Hematopoietic multipotent progenitor cell treated with erythropoietin and hydrocortisone succinate and interleukin-3 and kit ligand, for 8 days (in vitro differentiated cells): ENCODE data around the gene ZNF771.
A peak's percentile ranks its signal among the peaks of the same experiment; 100 is the strongest.
"Not testable (repeated sequence)": the region's sequence is repeated elsewhere in the genome, so short reads cannot be mapped to it uniquely, and the experiment has no call there.

Experiments
- DNase-seq: peaks from one replicate; pipeline ENCODE4 v3.0.0-alpha.2; 2015

ZNF771 gene

GRCh38 chr16:30438835-30439234 is 31.4 kb downstream of the ZNF771 start:
- DNase-seq: no peak

DNA sequence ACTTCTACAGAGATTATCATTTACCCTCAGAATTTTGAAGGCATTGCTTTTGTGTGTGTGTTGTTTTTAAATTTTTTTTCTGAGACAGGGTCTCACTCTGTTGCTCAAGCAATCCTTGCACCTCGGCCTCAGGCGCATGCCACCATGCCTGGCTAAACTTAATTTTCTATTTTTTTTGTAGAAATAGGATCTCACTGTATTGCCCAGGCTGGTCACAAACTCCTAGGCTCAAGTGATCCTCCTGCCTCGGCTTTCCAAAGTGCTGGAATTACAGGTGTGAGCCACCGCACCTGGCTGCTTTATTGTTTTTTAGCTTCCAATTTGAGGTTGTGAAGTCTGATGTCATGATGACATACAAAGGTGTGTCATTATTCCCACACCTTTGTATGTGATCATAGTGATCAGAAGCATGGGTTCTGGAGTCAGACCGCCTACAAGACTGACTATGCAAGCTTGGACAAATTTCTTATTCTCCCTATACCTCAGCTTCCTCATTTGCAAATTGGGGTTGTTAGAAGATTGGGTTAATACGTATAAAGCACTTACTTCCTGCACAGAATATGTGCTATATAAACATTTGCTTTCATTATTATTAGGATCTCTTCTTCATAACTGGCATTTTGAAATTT is 32.4 kb downstream of the ZNF771 start:
- no peak for DNase-seq

- DNase-seq: no peak
Measured at GRCh38 chr16:30443631-30444030, 36.2 kb downstream of the ZNF771 start.

GRCh38 chr16:30444231-30445148 is 37.1 kb downstream of the ZNF771 start:
- DNase-seq: no peak

- no peak for DNase-seq
Measured at GRCh38 chr16:30445149-30445407, 37.7 kb downstream of the ZNF771 start.

GRCh38 chr16:30445408-30446202 is 38.2 kb downstream of the ZNF771 start, which contains the start of gene SEPHS2:
TSS of gene SEPHS2 (minus strand) at chr16:30445874. CDS start at chr16:30445727, 147 bp downstream.
- DNase-seq: peak; percentile 99

DNA sequence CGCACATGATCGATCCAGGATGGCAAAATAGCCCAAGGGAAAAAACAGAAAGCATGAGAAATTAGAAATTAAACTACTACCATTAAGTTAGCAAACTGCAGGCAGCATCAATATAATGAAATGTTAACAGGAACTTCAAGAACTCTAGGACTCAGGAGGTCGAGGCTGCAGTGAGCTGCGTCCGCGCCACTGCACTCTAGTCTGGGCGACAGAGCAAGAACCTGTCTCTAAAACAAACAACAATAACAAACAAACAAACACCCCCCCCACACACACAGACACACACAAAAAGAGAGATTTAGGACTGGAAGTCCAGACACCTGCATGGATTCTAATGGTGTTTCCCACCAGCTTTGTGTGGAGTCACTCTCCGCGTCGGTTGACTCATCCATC is 38.8 kb downstream of the ZNF771 start:
- no peak for DNase-seq

GRCh38 chr16:30447512-30448226 is 40.3 kb downstream of the ZNF771 start:
- DNase-seq: no peak

DNA sequence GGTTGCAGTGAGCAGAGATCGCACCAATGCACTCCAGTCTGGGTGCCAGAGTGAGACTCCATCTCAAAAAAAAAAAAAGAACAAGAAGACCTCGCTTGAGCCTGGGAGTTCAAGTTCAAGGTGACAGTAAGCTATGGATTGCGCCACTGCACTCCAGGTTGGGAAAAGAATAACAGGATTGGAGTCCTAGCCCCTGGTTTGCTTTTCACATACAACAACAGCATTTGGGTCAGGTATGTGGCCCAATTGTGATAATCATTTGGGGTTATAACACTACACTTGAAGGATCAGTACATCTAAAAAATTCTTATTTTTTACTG is 41.7 kb downstream of the ZNF771 start:
- DNase-seq: no peak

DNA sequence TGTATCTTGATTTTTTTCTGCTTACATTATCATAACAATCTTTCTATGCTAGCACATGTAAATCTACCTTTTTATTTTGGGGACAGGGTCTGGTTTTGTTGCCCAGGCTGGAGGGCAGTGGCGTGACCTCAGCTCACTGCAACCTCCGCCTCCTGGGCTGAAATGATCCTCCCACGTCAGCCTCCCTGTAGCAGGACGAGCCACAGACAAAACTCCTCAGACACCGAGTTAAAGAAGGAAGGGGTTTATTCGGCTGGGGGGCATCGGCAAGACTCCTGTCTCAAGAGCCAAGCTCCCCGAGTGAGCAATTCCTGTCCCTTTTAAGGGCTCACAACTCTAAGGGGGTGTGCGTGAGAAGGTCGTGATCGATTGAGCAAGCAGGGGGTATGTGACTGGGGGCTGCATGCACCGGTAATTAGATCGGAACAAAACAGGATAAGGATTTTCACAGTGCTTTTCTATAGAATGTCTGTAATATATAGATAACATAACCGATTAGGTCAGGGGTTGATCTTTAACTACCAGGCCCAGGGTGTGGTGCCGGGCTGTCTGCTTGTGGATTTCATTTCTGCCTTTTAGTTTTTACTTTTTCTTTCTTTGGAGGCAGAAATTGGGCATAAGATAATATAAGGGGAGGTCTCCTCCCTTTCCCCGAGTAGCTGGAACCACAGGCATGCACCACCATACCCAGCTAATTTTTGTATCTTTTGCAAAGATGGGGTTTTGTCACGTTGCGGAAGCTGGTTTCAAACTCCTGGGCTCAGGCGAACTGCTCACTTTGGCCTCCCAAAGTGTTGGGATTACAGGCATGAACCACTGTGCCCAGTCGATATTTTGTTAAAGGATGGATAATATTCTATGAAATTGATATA is 45.5 kb downstream of the ZNF771 start:
- DNase-seq: peak; percentile 59

GRCh38 chr16:30456302-30456701 is 48.9 kb downstream of the ZNF771 start:
- no peak for DNase-seq

- no peak for DNase-seq
Measured at GRCh38 chr16:30457256-30457655, 49.9 kb downstream of the ZNF771 start.

DNA sequence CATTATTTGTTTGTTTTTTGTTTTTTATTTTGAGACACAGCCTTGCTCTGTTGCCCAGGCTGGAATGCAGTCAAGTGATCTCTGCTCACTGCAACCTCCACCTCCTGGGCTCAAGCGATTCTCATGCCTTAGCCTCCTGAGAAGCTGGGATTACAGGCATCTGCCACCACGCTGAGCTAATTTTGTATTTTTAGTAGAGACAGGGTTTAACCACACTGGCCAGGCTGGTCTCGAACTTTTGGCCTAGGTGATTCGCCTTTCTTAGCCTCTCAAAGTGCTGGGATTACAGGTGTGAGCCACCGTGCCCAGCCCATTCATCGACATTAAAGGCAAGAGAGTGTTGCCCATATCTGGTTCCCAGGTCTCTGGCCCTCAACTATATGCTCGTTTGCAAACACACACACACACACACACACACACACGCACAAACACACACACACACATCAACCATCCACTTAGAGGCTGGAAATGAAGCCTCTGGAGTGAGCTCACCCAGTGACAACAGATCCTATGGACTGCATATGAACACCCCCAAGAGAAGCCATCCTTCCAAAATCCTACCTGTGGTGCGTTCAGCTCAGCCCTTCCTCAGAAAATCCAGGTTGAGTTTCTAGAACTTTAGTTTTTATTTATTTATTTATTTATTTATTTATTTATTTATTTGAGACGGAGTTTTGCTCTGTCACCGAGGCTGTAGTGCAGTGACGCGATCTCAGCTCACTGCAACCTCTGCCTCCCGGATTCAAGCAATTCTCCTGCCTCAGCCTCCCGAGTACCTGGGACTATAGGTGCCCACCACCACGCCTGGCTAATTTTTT is 50.5 kb downstream of the ZNF771 start:
- DNase-seq: no peak

GRCh38 chr16:30458561-30459394 is 51.4 kb downstream of the ZNF771 start:
- peak; percentile 79 for DNase-seq

- DNase-seq: no peak
Measured at GRCh38 chr16:30459456-30459855, 52.0 kb downstream of the ZNF771 start.

GRCh38 chr16:30461426-30461825 is 54.0 kb downstream of the ZNF771 start:
- DNase-seq: not testable (repeated sequence)

GRCh38 chr16:30464078-30464477 is 56.7 kb downstream of the ZNF771 start:
- DNase-seq: no peak
